NCI-H345 (cell line): Measurements from ENCODE around the gene TMEM63A.
"Not testable (repeated sequence)": the region's sequence is repeated elsewhere in the genome, so short reads cannot be mapped to it uniquely, and the experiment has no call there.

Experiments
- DNase-seq: peaks from one replicate; lab custom pipeline; 2025; lab: John Stamatoyannopoulos, UW

TMEM63A gene

DNA sequence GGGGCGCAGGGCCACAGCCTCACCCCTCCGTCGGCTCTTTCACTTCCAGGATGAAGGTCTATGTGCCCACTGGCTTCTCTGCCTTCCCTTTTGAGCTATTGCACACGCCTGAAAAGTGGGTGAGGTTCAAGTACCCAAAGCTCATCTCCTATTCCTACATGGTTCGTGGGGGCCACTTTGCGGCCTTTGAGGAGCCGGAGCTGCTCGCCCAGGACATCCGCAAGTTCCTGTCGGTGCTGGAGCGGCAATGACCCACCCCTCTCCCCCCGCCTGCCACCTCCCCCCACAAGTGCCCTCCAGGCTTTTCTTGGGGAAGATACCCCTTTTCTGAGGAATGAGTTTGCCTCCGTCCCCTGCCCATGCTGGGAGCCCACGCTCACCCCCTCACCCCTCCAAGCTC is 37.1 kb downstream of the TMEM63A start:
- no peak for DNase-seq

DNA sequence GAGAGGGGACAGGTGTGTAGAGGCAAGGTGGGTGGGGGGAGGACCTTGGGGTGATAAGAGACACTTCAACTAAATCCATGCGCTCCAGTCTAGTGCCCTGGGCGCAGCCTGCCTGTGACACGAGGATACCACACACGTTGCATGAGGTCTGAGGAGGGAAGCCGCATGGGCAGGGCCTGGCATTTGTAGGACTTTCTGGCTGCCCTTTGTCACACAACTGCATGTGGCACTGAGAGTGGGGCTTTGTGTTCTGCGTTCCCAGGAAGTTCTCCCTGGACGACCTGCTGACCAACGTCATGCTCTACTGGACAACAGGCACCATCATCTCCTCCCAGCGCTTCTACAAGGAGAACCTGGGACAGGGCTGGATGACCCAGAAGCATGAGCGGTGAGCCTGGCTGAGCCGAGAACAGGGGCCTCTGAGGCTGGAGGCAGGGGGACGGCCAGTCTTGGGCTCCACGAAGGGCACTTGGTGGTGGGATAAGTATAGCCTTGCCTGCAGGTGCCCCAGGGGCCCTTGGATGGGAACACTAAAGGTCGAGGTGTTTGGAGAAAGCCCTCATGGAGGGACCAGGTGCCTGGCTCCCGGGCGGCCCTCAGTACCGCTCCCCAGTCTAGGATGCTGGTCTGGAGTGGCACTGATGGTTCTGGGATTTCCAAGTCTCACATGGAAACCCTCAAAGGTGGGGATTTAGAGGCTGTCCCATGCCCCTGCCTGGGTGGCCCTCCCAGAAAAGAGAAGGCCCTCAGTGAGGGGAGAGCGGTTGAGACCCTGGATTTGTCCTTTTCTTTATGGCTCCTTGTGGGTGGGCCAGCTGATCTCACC is 37.7 kb downstream of the TMEM63A start:
- DNase-seq, result no peak

DNA sequence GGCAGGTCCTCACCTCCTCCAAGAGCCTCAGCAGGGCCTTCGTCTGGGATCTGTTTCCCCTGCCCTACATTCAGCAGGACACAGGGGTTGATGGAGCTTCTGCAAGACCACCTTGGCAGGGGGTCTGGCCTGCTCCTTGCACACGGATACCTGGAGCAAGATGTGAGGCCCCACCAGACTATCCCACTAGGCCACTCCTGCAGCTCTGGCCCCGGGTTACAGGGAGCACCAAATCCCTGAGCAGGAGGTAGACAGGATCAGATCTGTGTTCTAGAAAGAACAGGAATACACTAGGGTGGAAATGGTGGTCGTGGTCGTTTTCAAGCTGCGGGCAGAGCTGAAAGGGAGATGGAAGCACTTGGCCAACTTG is 38.8 kb downstream of the TMEM63A start:
- DNase-seq, result no peak

DNA sequence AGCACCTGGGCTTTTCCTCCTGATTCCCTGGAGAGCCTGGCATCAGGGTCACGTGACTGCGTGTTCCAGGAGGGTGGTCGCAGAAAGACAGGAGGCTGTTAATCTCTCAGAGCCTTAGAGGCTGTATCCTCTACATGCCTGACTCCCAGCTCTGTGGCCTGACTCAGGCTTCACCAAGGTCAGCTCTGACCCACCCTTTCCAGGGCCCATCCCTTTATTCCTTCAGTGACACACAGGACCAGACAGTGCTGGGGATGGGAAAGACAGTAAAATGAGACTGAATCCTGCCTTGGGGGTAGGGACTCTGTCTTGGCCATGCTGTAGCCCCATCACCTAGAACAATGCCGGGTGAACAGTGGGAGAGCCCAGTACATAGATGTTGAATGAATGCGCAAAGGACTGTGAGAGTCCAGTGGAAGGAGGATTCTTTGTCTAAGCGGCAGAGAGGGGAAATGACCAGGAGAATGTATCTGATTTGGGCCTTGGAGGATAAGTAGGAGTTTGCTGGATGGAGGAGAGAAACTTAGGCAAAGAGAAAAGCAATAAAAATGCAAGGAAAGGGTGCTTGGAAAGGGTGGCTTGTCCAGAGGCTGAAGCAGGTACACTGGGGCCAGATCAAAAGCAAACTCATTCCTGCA is 39.3 kb downstream of the TMEM63A start:
- no peak for DNase-seq

DNA sequence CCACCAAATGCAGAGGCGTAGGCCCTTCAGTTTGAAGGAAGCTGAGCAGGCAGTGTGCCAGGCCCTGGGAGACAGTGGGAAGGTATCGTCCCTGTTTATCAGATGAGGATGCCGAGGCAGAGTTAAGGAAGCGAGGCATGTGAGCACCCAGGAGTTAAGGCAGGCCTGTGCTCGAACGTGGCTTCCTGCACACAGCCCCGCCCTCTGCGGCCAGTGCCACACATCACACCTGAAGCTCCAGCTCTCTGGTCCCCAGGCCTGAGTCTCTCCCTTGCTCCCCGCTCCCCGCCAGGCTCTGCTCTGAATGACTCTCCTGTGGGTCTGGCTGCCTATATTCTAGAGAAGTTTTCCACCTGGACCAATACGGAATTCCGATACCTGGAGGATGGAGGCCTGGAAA is 40.1 kb downstream of the TMEM63A start:
- no peak for DNase-seq

DNA sequence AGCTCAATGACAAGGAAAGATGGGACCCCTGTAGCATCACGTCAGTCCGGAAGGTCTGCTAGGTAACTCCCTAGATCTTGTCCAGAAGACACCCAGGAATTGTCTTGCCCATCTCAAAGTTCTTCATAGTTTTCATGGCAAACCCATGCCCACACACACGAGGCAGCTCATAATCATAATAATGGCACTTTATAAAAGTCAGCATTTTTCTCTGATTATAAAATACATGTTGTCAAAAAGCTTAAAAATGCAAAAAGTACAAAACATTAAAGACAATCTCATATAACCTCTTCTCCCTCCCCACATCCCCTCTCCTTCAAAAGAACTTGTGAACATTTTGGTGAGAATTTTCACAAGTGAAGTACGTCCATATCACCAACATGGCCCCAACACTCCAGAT is 41.5 kb downstream of the TMEM63A start:
- no peak for DNase-seq

DNA sequence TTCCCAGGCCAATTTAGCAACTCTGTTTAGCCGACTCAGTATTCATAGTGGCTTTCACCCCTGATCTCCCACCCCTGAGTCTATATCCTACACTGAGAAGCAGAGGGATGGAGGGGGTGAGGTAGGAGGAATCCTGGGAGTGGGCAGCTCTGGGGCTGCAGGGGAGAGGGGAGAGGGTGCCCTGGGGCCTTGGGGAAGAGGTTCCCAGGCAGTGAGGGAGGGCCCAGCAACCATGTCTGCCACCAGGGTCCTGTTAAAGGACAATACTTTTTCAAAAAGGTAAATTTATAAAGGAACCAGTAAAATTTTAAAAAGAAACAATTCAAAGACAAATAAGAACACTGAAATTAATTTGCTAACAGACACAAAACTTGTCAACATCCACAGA is 42.0 kb downstream of the TMEM63A start:
- no peak for DNase-seq

DNA sequence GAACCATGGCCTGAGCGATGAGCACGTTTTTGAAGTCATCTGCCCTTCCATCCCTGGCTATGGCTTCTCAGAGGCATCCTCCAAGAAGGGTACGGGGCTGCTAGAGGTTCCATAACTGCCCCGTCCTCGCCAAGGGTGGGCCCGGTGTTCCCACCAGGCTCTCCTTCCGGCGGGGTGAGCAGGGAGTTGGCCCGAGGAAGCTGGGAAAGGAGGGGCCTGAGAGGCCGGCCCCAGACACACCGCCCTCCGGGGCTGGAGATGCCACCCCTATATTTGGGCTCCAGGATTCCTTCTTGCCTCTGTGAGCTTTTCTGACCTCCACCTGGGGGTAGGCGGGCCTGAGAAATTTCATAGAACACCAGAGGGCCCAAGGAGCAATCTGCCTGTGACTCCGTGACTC is 43.4 kb downstream of the TMEM63A start:
- no peak for DNase-seq

DNA sequence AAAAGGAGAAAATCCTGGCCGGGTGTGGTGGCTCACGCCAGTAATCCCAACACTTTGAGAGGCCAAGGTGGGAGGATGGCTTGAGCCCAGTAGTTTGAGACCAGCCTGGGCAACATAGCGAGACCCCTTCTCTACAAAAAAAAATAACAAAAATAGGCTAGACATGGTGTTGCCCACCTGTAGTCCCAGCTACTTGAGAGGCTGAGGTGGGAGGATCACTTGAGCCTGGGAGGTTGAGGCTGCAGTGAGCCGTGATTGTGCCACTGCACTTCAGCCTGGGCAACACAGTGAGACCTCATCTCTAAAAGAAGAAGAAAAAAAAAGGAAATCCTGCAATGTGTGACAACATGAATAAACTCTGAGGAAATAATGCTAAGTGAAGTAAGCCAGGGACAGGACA is 45.9 kb downstream of the TMEM63A start:
- DNase-seq, result not testable (repeated sequence)

DNA sequence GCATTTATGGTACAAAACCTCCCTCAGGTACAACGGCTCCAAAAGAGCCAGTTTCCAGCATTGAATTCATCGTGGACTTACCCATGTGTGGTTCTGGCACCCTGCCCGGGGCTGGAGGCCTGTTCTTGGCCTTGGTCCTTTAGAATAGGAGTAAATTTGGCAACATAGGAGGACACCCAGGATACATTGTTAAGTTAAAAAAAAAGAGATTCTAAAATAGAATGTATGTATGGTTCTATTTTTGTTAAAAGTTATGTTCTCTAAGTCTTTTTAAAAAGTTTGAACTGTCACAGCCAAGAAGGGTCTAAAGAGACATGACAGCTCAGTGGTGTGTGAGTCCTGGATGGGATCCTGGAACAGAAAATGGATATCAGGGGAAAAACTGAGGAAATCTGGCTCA is 46.3 kb downstream of the TMEM63A start:
- DNase-seq, result no peak

DNA sequence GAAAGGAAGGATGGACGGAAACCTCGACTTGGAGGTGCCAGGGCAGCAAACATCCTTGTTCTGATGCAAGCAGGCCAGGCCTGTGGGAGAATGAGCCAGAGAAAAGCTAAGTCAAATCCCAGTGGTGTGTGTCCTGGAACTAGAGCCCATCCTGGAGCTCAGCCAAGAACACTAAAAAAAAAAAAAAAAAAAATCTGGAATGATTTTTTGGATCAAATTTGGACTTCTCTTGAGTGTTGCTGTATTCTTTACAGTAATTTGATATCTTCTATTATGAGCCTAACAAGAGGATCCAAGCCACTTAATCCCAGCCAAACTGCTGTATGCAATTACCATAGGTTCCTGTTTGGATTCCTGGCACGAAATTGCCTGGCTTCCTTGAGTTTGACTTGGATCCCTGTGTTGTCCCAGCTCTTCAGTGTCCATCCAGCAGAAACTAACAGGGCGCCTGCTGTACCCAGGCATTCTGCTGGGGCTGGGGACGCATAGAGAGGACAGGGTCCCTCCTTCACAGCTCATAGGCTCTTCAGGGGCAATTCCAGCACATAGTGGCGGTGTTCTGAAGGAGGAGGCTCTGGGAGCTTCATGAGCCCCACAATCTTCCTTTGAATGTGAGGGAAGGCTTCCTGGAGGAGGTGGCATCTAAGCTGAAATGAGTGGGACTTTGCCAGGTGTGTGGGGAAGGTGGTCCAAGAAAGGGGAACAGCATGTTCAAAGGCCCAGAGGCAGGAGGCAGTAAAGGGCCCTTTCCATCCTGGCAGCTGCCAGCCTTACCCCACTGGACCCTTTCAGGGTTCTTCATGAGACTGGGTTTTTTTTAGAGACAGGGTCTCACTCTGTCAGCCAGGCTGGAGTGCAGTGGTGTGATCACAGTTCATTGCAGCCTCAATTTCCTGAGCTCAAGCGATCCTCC is 47.5 kb downstream of the TMEM63A start:
- DNase-seq, result peak; percentile 22

DNA sequence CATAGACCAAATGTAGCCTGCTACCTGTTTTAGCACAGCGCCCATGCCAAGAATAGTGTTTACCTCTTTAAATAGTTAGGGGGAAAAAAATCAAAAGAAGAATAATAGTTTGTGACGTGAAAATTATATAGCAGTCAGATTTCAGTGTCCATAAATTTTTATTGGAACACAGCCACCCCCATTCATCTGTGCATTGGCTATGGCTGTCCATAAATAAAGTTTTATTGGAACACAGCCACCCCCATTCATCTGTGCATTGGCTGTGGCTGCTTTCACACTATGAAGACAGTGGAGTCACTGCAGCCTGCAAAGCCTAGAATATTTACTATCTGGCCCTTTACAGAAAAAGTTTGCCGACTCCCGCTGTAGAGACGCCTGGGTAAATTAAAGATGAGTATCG is 51.3 kb downstream of the TMEM63A start:
- DNase-seq, result no peak

DNA sequence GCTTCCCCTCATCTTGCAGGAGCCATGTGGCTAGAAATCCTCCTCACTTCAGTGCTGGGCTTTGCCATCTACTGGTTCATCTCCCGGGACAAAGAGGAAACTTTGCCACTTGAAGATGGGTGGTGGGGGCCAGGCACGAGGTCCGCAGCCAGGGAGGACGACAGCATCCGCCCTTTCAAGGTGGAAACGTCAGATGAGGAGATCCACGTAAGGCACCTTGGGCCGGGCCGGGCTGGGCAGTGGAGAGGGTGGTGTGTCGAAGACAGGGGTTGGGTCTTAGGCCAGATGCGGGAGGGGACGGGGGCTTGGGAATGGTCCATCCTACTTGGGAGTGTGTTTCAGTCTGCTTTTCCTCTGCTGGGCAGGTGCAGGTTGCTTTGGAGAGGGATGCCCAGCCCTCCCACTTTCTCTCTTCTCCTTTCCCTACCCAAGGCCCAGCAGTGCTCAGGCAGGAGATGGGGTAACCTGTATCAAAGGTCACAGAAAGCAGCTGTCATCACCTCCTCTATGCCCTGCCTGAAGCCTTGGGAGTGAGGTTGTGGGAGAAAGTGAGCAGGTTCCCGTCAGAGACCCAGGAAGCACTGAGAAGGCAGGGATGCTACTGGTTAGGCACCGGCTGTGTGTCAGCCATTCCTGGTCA is 53.4 kb downstream of the TMEM63A start:
- DNase-seq, result no peak

DNA sequence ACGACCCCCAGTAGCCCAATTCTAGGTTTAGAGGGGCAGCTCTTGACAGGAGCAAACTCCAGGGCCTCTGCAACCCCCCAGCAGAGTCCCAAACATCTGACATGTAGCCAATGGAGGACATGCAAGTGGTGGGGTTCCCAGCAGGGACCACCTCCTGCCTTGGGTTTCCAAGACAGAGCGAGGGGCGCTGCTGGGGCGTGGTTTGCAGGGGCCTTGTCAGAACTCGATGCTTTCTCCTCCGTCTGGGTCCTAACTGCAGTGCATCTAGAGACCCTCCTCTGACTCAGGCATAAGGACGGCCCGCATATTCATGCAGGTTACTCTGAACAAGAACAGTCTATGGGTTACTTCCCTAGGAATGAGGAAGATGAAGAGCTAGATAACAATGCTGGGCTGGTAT is 55.1 kb downstream of the TMEM63A start:
- DNase-seq, result no peak

DNA sequence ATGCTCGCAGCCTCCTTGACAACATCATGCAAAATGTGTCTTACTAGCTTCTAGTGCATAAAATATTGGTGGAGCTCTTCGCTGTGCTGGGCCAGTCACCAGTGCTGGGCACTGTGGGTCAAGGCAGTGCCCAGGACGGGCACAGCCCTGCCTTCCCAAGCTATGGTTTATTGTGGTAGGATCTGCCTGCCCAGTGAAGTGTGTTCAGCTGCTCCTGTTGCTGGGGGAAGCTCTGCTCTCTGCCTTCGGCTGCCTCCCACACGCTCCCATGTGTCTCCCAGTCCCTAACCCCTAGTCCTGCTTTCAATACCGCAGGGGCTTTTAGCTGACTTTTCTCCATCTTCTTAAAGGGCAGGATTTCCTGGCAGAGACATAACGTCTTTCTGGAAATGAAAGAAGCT is 56.6 kb downstream of the TMEM63A start:
- peak; percentile 46 for DNase-seq

DNA sequence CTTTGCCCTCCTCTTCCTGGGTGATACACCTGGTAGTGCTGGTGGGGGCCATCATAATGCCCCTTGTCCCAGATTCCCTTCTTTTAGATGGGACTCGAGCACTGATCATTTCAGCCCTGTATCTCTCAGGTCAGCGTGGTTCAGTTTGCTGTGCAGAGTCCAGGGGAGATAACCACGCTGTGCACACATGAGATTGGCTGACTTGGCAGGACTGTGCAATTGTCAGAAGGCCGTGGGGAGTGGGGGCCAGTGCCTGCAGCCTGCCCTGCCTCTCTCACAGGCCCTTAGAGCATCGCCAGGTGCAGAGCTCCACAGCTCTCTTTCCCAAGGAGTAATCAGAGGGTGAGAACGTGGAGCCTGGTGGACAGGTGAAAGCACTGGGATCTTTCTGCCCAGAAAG is 57.1 kb downstream of the TMEM63A start:
- peak; percentile 48 for DNase-seq

DNA sequence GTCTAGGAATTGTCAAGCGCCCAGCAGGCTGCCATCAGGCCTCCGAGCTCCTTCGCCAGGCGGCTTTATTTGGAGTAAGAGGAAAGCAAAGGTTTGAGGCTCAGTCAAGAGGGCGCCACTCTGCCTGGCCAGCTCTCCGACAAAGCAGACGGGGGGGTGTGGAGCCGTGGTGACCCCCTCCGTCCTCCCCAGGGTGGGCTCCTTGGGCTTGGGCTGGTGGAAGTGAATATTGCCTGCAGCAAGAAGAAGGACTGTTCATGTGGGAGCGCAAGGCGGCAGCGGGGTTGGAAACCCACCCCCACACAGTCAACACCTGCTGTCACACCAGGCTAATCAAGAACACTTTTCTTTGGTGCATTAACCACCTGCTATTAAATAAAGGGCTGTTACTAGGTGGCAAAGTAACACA is 57.6 kb downstream of the TMEM63A start:
- peak; percentile 80 for DNase-seq

DNA sequence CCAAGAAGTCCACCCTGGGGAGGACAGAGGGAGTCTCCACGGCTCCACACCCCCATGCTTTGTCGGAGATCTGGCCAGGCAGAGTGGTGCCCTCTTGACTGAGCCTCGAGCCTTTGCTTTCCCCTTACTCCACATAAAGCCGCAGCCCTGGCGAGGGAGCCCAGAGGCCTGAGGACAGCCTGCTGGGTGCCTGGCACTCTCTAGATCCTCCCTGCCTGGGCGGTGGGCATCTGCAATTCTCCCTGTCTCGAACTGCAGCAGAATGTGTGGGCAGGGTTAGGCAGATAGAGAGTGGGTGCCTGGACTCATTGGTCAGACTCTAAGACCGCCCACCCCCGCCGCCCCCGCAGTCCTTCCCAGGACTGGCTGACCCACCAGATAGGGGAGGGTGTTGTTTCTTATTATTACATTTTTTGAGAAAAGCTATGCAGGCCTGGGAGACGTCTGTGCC is 58.3 kb downstream of the TMEM63A start:
- no peak for DNase-seq

DNA sequence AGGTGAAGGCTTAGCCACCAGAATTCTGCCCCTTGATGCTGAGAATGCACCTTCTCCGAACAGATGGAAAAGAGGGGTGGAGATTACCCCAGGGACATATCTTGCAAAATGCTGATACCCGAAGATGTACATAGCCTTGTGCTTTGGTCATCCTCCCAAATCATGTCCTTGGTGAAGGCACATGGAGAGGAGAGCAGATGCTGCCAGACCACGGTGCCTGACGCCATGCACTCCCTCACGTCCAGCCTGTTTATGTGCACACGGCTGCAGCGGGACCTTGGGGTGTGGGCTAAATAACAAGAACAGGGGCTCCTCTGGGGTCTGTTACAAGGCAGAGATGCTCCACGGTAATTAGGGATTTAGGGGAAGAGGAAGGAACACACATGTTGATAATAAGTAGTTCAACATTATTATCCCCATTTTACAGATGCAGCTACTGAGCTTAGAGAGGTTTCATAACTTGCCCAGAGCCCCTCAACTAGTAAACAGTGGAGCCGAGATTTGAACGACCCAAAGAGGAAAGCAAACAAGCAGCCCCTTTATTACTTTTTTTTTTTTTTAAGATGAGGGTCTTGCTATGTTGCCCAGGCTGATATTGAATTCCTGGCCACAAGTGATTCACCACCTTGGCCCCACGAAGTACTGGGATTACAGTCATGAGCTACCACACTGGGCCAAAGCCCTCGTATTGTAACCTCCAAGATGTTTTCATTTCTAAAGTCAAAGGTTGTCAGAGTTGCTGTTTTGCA is 59.4 kb downstream of the TMEM63A start:
- DNase-seq, result no peak

DNA sequence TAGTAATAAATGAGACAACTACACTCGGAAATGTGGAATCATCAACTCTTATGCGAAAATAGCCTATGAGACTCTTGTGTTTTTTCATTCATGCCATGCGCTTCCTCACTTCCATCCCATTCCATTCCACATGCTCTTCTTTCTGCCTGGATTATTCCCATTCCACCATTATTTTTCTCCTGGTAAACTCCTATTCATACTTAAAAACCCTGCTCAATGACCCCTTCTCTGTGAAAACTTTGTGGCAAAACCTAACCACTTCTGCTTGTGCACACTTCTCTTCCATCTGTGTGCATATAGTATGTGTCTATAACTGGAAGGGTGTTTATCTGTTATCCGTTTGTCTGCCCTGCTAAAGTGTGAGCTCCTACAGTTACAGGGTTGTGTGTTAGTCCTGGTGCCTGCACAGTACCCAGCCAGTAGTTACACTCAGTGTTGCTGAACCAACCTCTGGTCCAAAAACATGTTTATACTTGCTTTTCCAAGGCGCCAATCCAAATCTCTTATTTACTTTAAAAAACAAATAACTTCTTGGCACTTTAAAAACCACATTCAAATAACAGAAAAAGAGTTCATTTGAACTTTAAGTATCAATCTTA is 61.6 kb downstream of the TMEM63A start:
- DNase-seq, result no peak
